ENCODE measurements around the gene PLCH1. TPM values are rescaled to one million over a fixed set of nuclear protein-coding genes. Genes with fewer than 3 reads are reported as not detected.

PLCH1 gene
- total and polyA plus RNA-seq, 9 of the 15 experiments (the other 6 are each of a cell fraction or from before 2014, with no cell fraction given) = 0.17 to 0.62 (median 0.40) TPM

DNA sequence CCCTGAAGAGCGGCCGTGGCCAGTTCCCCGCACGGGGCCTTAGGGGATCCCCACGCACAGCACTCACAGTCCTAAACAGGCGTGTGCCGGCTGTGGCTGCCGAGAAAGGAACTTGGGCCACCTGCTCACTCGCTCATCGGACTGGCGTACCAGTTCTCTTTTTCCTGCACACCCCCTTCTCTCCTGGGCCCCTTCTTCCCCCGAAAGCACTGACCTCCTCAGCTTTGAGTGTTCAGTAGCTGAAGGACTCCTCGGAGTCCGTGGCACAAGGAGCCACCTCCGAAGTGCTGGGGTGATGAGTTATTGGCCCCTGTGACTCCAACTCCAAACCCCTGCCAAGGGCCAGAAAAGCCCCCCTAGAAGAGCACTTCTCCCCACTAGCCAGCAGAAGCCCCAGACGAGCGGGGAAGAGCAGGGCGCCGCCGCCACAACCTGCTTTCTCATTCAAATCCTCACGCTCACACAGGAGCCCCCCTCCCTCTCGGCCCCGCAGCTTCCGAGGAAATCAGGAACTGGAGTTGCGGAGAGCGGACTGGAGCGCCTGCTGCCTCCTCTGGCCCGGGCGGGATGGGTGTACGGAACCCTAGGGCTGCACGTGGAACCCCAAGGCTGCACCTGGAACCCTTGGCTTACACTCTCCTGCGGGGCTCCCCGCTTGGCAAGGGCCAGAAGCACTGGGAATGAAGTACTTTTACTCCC lies at the start of gene PLCH1 (continued):
- TF ChIP-seq, protein P1, sequence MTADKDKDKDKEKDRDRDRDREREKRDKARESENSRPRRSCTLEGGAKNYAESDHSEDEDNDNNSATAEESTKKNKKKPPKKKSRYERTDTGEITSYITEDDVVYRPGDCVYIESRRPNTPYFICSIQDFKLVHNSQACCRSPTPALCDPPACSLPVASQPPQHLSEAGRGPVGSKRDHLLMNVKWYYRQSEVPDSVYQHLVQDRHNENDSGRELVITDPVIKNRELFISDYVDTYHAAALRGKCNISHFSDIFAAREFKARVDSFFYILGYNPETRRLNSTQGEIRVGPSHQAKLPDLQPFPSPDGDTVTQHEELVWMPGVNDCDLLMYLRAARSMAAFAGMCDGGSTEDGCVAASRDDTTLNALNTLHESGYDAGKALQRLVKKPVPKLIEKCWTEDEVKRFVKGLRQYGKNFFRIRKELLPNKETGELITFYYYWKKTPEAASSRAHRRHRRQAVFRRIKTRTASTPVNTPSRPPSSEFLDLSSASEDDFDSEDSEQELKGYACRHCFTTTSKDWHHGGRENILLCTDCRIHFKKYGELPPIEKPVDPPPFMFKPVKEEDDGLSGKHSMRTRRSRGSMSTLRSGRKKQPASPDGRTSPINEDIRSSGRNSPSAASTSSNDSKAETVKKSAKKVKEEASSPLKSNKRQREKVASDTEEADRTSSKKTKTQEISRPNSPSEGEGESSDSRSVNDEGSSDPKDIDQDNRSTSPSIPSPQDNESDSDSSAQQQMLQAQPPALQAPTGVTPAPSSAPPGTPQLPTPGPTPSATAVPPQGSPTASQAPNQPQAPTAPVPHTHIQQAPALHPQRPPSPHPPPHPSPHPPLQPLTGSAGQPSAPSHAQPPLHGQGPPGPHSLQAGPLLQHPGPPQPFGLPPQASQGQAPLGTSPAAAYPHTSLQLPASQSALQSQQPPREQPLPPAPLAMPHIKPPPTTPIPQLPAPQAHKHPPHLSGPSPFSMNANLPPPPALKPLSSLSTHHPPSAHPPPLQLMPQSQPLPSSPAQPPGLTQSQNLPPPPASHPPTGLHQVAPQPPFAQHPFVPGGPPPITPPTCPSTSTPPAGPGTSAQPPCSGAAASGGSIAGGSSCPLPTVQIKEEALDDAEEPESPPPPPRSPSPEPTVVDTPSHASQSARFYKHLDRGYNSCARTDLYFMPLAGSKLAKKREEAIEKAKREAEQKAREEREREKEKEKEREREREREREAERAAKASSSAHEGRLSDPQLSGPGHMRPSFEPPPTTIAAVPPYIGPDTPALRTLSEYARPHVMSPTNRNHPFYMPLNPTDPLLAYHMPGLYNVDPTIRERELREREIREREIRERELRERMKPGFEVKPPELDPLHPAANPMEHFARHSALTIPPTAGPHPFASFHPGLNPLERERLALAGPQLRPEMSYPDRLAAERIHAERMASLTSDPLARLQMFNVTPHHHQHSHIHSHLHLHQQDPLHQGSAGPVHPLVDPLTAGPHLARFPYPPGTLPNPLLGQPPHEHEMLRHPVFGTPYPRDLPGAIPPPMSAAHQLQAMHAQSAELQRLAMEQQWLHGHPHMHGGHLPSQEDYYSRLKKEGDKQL (CRISPR knock-in tag; IDR thresholded peaks at IDR 0.05; ENCODE audit: borderline replicate concordance) = no peak
- TF ChIP-seq, protein P2, sequence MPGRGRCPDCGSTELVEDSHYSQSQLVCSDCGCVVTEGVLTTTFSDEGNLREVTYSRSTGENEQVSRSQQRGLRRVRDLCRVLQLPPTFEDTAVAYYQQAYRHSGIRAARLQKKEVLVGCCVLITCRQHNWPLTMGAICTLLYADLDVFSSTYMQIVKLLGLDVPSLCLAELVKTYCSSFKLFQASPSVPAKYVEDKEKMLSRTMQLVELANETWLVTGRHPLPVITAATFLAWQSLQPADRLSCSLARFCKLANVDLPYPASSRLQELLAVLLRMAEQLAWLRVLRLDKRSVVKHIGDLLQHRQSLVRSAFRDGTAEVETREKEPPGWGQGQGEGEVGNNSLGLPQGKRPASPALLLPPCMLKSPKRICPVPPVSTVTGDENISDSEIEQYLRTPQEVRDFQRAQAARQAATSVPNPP (IDR thresholded peaks at IDR 0.05; ENCODE audit: borderline replicate concordance, insufficient read depth, insufficient read length) = no peak
- 0 out of 2 replicates have a peak, but pooled peaks have one; percentile 16 for TF ChIP-seq BCOR (IDR thresholded peaks at IDR 0.05)
- TF ChIP-seq FOXA3 (CRISPR knock-in tag; conservative IDR thresholded peaks at IDR 0.05 in 1 of 2, IDR thresholded peaks at IDR 0.05 in 1 of 2) = no peak
- TF ChIP-seq ZSCAN32 (CRISPR knock-in tag; IDR thresholded peaks at IDR 0.05) = no peak
- TF ChIP-seq GTF2A2 (tag; IDR thresholded peaks at IDR 0.05) = no peak
- TF ChIP-seq XRCC5 (IDR thresholded peaks at IDR 0.05; ENCODE audit: low read depth, low read length) = peak; percentile 69; the same call in 1 of the 2 replicates
- no peak for TF ChIP-seq MYBL2 (IDR thresholded peaks at IDR 0.05; ENCODE audit: low read depth)
- no peak for TF ChIP-seq MYBL2 (CRISPR knock-in tag; IDR thresholded peaks at IDR 0.05; ENCODE audit: borderline replicate concordance)
- TF ChIP-seq RBFOX2 (IDR thresholded peaks at IDR 0.05; ENCODE audit: low read depth, low read length) = peak; percentile 46; the same call in 1 of the 2 replicates
- TF ChIP-seq, protein P3, sequence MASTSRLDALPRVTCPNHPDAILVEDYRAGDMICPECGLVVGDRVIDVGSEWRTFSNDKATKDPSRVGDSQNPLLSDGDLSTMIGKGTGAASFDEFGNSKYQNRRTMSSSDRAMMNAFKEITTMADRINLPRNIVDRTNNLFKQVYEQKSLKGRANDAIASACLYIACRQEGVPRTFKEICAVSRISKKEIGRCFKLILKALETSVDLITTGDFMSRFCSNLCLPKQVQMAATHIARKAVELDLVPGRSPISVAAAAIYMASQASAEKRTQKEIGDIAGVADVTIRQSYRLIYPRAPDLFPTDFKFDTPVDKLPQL (IDR thresholded peaks at IDR 0.05; ENCODE audit: extremely low read depth, insufficient read length) = no peak
- TF ChIP-seq CC2D1A (IDR thresholded peaks at IDR 0.05) = no peak
- TF ChIP-seq, protein P4, sequence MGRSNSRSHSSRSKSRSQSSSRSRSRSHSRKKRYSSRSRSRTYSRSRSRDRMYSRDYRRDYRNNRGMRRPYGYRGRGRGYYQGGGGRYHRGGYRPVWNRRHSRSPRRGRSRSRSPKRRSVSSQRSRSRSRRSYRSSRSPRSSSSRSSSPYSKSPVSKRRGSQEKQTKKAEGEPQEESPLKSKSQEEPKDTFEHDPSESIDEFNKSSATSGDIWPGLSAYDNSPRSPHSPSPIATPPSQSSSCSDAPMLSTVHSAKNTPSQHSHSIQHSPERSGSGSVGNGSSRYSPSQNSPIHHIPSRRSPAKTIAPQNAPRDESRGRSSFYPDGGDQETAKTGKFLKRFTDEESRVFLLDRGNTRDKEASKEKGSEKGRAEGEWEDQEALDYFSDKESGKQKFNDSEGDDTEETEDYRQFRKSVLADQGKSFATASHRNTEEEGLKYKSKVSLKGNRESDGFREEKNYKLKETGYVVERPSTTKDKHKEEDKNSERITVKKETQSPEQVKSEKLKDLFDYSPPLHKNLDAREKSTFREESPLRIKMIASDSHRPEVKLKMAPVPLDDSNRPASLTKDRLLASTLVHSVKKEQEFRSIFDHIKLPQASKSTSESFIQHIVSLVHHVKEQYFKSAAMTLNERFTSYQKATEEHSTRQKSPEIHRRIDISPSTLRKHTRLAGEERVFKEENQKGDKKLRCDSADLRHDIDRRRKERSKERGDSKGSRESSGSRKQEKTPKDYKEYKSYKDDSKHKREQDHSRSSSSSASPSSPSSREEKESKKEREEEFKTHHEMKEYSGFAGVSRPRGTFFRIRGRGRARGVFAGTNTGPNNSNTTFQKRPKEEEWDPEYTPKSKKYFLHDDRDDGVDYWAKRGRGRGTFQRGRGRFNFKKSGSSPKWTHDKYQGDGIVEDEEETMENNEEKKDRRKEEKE (IDR thresholded peaks at IDR 0.05; ENCODE audit: borderline replicate concordance in 1 of 2, control insufficient read depth in 1 of 2, low read depth in 2 of 2, low read length in 1 of 2) = no peak
- no peak for TF ChIP-seq MCM3 (IDR thresholded peaks at IDR 0.05)
- TF ChIP-seq HEY1 (CRISPR knock-in tag; IDR thresholded peaks at IDR 0.05; ENCODE audit: borderline replicate concordance) = no peak

All from K562 (cell line).